Gastroesophageal sphincter (tissue), 4 donors: Measurements from ENCODE around the gene MCFD2. TPM values are rescaled to one million over a fixed set of nuclear protein-coding genes. Genes with fewer than 3 reads are reported as not detected.

Experiments
- ATAC-seq: fragments of 150-250 bp; one replicate; pipeline ENCODE4 v1.9.1; 2016; ENCODE audit warnings: mild to moderate bottlenecking, moderate library complexity
- H3K27ac ChIP-seq, 4 donors: fragments of 200-600 bp; sonication (generic) in 3 of 4; 1 replicate in 3 of 4; 2 replicates in 1 of 4; pipeline ENCODE4 v1.5.1; 2016 to 2019
- H3K27me3 ChIP-seq: fragments of 200-600 bp; sonication (generic); one replicate; pipeline ENCODE4 v1.5.1; 2019
- H3K36me3 ChIP-seq, 2 donors: fragments of 200-600 bp; sonication (generic); one replicate each; pipeline ENCODE4 v1.5.1; 2019; ENCODE audit warnings: control low read depth in 1 of 2
- H3K4me1 ChIP-seq, 3 donors: fragments of 200-600 bp; sonication (generic); 1 replicate in 2 of 3; 2 replicates in 1 of 3; pipeline ENCODE4 v1.5.1; 2016 to 2019; ENCODE audit warnings: control low read depth in 2 of 3
- H3K4me3 ChIP-seq, 2 donors: fragments of 200-600 bp; sonication (generic); one replicate each; pipeline ENCODE4 v1.5.1; 2019; ENCODE audit warnings: mild to moderate bottlenecking in 1 of 2, moderate library complexity in 1 of 2
- H3K9me3 ChIP-seq, 3 donors: fragments of 200-600 bp; sonication (generic); one replicate each; pipeline ENCODE4 v1.5.1; 2017 to 2019; ENCODE audit warnings: control low read depth in 2 of 3
- EP300 ChIP-seq: sonication (generic); formaldehyde crosslinking; IDR thresholded peaks from one replicate; pipeline ENCODE4 v1.6.1; 2017; ENCODE audit warnings: antibody characterized with exemption, mild to moderate bottlenecking
- POLR2A ChIP-seq, 2 donors: fragments of 450-650 bp; IDR thresholded peaks; one replicate each; pipeline ENCODE4 v1.6.1; 2017; ENCODE audit warnings: antibody characterized with exemption in 2 of 2, mild to moderate bottlenecking in 2 of 2, moderate library complexity in 1 of 2
- POLR2AphosphoS5 ChIP-seq: sonication (generic); formaldehyde crosslinking; IDR thresholded peaks from one replicate; pipeline ENCODE4 v1.6.1; 2017; ENCODE audit warnings: antibody characterized with exemption
- WGBS, 2 donors: methylation state at CpG; one replicate each; pipeline ENCODE4 v1.1.5; 2018; ENCODE audit warnings: low coverage in 1 of 2; 5-methylcytosine and 5-hydroxymethylcytosine counted together
- total RNA-seq, 4 donors: library from RNA; depleted of rRNA; stranded (reverse); fragments of >200 nt; gene quantifications; one replicate each; pipeline ENCODE4 v1.1.0, GENCODE V29; 2016
- TF ChIP-seq, protein P1 (sequence below), 4 experiments: fragments of 200-600 bp in 2 of 4; fragments of 450-650 bp in 2 of 4; sonication (generic) in 1 of 4; IDR thresholded peaks; one replicate each; pipeline ENCODE4 v1.5.1; 2017 to 2019; ENCODE audit warnings: antibody characterized with exemption in 4 of 4, mild to moderate bottlenecking in 2 of 4, moderate library complexity in 2 of 4

MCFD2 gene
- total RNA-seq, 4 donors from 2014 or later, result 81.7 to 89.5 (median 85.4) TPM

DNA sequence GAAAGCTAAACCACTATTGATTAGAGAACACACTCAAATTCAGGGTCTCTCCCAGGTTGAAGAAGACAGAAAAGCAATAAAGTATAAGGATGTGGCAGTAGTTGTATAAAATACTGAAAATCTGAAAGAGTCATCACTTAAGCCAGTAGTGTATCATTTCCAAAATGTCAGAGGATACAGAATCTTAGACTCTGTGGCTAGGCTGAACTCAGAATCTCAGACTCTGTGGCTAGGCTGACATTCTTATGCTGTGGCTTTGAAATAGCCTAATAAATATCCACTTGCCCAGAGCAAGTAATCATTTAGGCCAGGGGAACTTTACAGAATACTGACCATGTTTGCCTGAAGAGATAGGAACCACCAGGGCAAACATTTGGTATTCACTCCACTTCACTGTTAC, 13.1 kb downstream of the MCFD2 start:
- Histone ChIP-seq H3K9me3 (no peaks in the 10 kb centered on the region), H3K4me1 (no peaks in the 10 kb centered on the region), H3K27me3 (no peaks in the 10 kb centered on the region), H3K4me3 (no peak overlapping the region), H3K27ac (no peak overlapping the region), H3K36me3 (peaks cover 0 to 42% of the 10 kb centered on the region in 2 donors)
- ATAC-seq, result no peak
- TF ChIP-seq, protein P1, sequence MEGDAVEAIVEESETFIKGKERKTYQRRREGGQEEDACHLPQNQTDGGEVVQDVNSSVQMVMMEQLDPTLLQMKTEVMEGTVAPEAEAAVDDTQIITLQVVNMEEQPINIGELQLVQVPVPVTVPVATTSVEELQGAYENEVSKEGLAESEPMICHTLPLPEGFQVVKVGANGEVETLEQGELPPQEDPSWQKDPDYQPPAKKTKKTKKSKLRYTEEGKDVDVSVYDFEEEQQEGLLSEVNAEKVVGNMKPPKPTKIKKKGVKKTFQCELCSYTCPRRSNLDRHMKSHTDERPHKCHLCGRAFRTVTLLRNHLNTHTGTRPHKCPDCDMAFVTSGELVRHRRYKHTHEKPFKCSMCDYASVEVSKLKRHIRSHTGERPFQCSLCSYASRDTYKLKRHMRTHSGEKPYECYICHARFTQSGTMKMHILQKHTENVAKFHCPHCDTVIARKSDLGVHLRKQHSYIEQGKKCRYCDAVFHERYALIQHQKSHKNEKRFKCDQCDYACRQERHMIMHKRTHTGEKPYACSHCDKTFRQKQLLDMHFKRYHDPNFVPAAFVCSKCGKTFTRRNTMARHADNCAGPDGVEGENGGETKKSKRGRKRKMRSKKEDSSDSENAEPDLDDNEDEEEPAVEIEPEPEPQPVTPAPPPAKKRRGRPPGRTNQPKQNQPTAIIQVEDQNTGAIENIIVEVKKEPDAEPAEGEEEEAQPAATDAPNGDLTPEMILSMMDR (IDR thresholded peaks at IDR 0.05), result no peak
- no peak for TF ChIP-seq POLR2AphosphoS5
- TF ChIP-seq EP300, result no peak
- TF ChIP-seq POLR2A (IDR thresholded peaks at IDR 0.05), result no peak

DNA sequence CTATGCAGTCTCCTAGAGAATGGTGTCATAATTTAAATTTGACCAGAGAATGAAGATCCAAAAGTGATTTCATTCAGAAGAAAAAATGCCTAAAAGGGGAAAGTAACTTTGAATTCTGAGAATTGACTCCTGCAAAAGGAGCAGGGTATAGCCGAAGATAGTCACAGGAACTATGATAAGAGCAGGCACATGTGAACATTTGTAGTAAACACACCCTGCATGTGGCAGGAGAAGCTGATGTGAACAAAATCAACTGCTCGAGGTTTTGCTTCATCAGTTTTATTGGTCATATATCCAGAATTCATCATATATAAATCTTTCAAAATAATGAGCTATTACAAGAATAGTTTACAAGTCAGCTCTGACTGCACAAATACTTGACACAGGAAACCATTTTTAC, 14.0 kb downstream of the MCFD2 start:
- ATAC-seq, result no peak
- TF ChIP-seq EP300 (no peak), POLR2A (IDR thresholded peaks at IDR 0.05) (no peak), POLR2AphosphoS5 (no peak)
- TF ChIP-seq, protein P1 (IDR thresholded peaks at IDR 0.05), result no peak
- H3K9me3 ChIP-seq, result no peaks in the 10 kb centered on the region
- no peak overlapping the region for H3K27ac ChIP-seq
- H3K36me3 ChIP-seq, result peaks cover 0 to 33% of the 10 kb centered on the region in 2 donors
- no peaks in the 10 kb centered on the region for H3K4me1 ChIP-seq
- H3K4me3 ChIP-seq, result no peak overlapping the region
- H3K27me3 ChIP-seq, result no peaks in the 10 kb centered on the region
- 47 to 89% methylated on average over 2 of the region's 2 CpGs for WGBS, 2 donors

DNA sequence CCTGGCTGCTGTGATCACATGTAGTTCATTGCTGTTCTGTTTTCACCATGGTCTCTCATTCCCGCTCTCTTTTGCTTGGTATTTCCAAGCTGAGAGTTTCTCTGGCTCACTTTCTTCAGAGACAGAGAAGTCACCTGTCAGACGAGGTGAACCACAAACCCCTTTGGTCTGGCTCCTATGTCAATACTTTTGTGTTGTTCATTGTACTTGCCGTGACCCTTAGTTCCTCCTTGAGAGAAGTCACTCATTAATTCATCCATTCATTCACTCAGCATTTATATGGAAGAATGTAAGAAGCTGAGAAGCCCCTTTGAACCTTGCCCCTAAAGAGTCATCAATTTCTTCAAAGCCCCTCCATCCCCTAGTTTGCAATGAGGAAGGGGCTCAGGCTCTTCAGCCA, 15.2 kb downstream of the MCFD2 start:
- no peak overlapping the region for H3K27ac ChIP-seq
- no peaks in the 10 kb centered on the region for H3K4me1 ChIP-seq
- no peaks in the 10 kb centered on the region for H3K9me3 ChIP-seq
- H3K36me3 ChIP-seq, result peaks cover 0 to 22% of the 10 kb centered on the region in 2 donors
- TF ChIP-seq POLR2A (IDR thresholded peaks at IDR 0.05), result no peak
- TF ChIP-seq POLR2AphosphoS5, result no peak
- no peak for TF ChIP-seq EP300
- TF ChIP-seq, protein P1 (IDR thresholded peaks at IDR 0.05), result no peak
- H3K27me3 ChIP-seq, result no peaks in the 10 kb centered on the region
- ATAC-seq, result no peak
- no peak overlapping the region for H3K4me3 ChIP-seq
- 88% methylated on average over 3 of the region's 3 CpGs; no CpG with 5 or more reads in 1 of the 2 donors for WGBS, 2 donors

DNA sequence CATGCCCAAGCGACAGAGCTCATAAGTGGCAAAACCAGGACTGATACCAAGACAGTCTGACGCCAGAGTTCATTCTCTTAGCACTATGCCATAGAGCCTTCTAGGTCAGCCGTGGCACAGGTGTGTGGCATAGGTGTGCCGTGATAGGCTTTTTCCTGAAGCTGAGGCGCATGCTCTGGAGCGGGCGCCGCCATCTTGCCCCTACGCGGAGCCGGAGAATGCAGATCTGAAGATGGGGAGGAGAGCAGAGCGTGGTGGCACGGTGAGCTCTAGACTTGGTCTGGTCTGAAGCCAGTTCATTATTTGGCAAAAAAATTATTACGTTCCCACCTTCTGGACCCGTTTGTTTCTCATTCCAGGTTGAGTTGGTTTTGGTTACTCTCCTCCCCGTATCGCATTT, 16.6 kb downstream of the MCFD2 start:
- H3K4me3 ChIP-seq, result no peak overlapping the region
- WGBS, 2 donors, result 93 to 96% methylated on average over 4 to 14 of the region's 17 CpGs
- H3K4me1 ChIP-seq, result no peaks in the 10 kb centered on the region
- H3K27ac ChIP-seq, result no peak overlapping the region
- peaks cover 0 to 9% of the 10 kb centered on the region in 2 donors for H3K36me3 ChIP-seq
- ATAC-seq, result no peak
- TF ChIP-seq POLR2A (IDR thresholded peaks at IDR 0.05), result no peak
- no peak for TF ChIP-seq EP300
- TF ChIP-seq, protein P1 (IDR thresholded peaks at IDR 0.05), result no peak
- TF ChIP-seq POLR2AphosphoS5, result no peak
- H3K27me3 ChIP-seq, result no peaks in the 10 kb centered on the region
- H3K9me3 ChIP-seq, result no peaks in the 10 kb centered on the region

DNA sequence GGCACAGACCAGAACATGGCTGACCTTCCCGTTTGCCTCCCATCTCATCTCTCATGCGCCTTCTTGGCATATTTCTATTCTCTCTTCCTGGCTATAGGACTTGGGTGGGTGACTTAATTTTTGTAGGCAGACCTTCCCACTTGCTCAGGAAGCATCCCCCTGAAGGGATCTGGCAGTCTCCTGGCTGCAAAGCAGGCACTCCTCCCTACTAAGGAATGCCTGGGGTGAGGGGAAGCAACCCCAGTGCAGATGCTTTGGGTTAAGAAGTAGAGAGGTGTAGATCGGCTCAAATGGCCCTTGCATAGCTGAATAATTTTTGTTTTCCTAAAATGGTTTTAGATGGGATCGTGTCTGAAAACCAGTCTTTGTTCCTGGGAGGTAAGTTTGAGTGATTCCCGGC, 17.6 kb downstream of the MCFD2 start:
- 80 to 82% methylated on average over 1 to 2 of the region's 5 CpGs for WGBS, 2 donors

More for the DNA sequence above, 17.6 kb downstream of the MCFD2 start:
- TF ChIP-seq, protein P1 (IDR thresholded peaks at IDR 0.05), result no peak
- no peak for TF ChIP-seq POLR2AphosphoS5
- no peaks in the 10 kb centered on the region for H3K4me1 ChIP-seq
- no peaks in the 10 kb centered on the region for H3K9me3 ChIP-seq
- H3K27me3 ChIP-seq, result no peaks in the 10 kb centered on the region
- H3K4me3 ChIP-seq, result no peak overlapping the region
- no peaks in the 10 kb centered on the region for H3K36me3 ChIP-seq
- ATAC-seq, result no peak
- H3K27ac ChIP-seq, result no peak overlapping the region
